ENCODE measurements around the gene HYDIN.

HYDIN gene

DNA sequence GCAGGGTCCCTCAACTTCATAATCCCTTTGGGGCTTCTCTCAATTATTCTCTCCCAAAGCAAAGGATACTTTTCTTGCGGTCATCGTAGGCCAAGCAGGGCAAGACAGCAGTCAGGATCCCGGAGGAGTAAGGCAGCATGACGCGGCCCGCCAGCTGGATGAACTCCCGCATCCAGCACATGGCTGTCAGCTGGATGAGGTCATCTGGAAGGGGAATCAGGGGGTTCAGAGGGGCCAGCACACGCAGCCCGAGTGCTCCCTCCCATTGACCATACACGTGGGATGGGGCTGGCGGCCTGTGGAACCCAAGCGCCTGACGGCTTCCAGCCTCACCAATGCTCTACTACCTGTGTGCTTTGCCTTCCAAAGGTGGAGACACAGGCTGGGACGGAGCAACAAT lies 448.7 kb downstream of the HYDIN start:
- no peak for DNase-seq

DNA sequence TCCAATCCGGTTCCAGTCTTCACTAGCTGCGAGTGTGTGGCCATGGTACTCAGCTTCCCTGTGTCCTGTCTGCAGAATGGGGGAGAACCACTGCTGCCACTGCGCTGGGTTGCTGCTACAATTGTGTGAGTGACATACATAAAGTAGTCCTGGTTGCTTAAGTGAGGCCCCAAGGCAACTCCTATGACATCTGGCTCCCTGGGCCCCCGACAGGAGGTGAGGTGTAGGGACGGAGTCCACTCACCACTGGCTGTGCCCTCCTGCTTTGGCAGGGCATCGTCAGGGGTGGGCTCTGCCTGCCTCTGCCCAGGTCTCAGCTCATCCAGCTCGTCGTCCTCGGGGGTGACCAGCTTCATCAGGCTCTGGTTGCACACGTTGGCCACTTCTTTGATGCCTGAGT lies 450.0 kb downstream of the HYDIN start:
- no peak for DNase-seq

DNA sequence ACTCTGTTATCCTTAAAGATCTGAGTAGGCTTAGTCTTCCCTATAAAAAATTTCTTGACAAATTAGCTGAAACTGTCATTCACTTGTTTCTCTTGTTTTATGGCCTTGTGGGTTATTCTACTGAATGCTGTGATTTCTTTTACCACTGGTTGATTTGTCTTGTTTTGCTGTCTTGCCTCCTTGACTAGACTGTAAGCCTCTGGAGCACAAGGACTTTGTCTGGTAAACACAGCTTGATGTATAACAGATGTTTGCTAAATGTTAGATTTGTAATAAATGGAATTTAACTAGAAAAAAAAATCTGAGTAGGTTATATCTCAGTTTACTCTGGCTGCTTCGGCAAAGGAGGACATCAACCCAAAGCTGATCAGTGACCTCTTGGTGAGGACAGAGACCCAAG lies 451.2 kb downstream of the HYDIN start:
- DNase-seq, result no peak

DNA sequence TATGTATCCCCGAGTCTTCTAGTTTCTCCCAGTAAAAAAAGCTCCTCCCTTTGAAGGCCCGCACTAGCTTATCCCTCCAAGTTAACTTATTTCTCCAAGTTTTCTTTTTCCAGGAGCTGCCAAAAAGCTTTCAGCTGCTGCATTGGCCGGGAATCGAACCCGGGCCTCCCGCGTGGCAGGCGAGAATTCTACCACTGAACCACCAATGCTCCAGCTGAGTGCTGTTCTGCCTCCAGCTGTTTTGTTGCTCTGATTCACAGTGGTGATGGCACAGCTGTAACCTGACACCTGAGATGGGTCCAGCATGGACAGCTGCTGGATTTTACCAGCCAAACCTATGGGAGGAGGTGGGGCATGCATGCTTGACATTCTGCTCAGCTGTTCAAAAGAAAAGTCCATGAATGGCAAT lies 451.6 kb downstream of the HYDIN start:
- DNase-seq, result no peak

DNA sequence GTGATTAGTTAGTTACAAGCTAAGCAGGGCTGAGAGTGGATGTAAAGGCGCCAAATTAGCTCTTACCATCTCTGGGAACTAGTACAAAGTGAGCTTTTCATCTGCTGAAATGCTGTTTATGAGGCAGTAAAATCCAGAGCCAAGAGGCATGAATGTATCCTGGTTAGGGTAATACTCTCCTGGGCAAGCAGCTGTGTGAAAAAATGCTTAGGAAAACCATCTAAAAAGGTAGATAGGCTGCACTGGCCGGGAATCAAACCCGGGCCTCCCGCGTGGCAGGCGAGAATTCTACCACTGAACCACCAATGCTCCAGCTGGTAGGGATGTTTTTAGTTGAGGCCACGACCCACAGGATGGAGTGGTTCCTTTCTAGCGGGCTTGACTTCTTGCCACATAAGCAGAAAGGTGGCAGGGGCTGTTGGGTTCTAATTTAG lies 452.5 kb downstream of the HYDIN start:
- no peak for DNase-seq

DNA sequence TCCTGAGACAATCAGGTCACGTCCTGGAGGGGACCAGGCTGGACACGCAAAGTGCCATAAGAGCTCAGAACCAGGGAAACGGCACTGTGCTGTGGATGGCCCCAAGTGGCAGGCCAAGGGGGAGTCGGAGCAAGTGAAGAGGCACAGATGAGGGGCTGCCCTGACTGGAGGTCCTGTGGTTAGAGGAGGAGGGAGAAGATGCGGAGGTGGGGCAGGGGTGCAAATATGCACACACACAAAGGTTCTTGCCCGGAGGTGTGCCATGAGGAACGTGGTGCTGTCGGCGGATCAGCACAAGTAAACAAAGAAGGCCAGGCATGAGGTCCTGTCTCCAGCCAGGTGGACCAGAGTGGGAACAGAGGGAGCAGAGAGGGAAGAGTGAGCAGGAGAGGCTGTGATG lies 453.0 kb downstream of the HYDIN start:
- DNase-seq, result no peak

DNA sequence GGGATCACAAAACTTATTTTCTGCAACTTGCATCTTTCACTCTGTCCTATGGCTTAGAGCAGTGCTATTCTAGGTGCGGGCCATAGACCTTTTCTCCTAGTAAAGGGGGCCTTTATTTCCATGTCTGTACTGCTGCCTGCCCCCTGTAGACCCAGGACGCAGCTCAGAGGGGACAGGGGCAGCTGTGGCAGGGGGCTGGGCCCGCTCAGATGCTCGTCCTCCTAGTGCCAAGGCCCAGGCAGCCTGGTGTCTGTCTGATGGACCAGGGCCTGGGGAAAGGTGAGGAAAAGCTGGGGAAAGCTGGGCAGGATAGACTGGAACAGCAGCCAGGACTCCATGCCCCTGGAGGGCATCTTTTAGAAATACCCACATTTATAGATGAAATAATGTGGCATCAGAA lies 455.1 kb downstream of the HYDIN start:
- DNase-seq, result no peak

DNA sequence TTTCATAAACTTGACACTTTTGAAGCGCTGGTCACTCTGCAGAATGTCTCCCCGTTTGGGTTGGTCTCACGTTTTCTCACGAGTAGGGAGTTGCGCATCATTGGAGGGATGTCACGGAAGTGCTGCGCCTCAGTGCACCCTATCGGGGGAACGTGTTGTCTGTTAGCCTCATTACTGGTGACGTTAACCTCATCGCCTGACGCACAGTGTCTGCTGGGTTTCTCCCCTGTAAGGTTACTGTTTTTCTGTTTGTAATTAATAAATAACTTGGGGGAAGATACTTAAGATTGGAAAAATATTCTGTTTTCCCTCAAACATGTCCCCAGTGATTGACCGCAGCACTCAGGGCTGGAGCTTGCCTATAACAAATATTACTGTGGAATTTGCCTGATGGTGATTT lies 456.3 kb downstream of the HYDIN start:
- no peak for DNase-seq

DNA sequence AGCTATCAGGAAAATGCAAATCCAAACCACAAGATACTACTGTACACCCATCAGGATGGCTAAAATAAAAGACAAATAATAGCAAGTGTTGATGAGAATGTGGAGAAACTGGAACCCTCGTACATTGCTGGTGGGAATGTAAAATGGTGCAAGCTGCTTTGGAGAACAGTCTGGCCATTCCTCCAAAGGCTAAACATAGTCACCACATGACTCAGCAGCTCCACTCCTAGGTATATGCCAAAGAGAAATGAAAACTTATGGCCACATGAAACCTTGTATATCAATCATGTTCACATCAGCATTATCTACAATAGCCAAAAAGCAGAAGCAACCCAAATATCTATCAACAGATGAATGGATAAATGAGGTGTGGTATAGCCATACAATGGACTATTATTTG lies 458.0 kb downstream of the HYDIN start:
- no peak for DNase-seq

DNA sequence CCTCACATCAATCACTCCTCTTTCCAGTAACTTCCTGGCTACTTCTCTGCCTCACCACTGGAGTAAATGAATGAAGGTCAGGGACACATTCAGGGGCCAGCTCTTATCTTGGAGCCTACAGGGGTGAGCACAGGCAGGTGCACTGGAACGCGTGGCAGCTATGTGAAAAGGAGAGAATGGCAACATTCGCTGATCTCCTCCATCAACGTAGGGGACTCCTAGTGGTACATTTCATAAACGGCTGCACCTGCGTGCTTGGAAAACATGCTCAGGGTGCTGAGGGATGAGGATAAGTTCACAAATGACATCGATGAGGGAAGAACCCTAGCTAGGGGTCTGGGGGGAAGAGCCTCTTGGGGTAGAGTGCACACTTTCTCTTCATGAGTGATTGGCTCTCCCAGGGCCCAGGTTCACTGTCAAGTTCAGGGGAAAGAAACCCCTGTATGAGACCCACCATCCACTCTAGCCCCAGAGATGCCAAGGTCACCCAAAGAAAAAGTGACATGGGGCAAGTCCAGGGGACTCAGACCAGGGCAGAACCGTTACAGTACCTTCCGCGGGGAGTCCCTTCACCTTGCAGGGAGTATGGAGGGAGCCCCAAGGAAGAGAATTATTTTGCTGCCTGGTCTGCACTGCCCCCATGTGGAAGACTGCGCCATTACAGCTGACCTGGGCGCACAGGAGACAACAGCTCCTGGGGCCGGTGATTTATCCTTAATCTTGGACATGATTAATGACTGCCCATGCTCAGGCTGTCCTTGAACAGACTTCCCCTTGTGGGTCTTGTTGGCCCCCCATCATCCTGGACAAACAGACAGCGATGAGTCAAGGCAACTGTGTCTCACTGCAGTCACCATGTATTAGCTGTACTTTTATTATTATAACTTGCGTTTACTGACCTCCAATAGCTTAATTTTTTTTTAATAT lies 459.6 kb downstream of the HYDIN start:
- peak in 3 of 4 experiments; percentile 15 to 43 (median 33) for DNase-seq

DNA sequence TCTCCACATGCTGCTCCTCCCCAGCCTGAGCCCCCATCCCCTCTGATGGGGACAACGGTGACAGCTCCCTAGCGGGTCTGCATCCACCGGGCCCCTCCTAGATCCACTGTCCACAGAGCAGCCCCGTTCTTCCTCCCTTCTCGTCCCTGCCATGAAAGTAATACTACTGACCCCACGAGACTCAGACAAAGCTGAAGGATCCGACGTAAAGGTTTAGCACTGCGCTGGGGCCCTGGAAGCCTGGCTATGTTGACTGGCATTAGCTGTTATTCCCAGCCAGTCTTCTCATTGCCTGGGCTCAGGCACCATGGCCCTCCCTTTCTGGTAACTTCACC lies 460.3 kb downstream of the HYDIN start:
- DNase-seq, result no peak

DNA sequence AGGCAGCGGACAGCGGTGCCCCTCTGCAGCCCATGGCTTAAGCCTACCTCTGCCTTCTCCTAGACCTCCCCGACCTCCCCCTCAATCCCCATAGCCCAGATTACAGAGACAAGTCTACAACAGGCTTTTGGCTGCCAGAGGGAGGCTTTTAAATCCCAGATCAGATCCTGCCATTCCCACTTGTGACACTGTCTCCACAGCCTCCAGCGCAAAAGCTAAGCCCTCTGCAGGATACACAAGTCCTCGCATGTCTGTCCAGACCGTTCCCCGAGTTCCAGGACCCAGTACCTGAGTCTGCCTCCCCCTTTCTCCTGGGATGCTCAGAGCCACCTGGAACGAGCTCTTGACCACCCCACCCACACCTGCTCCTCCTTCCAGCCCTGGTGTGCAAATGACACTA lies 460.8 kb downstream of the HYDIN start:
- no peak for DNase-seq

DNA sequence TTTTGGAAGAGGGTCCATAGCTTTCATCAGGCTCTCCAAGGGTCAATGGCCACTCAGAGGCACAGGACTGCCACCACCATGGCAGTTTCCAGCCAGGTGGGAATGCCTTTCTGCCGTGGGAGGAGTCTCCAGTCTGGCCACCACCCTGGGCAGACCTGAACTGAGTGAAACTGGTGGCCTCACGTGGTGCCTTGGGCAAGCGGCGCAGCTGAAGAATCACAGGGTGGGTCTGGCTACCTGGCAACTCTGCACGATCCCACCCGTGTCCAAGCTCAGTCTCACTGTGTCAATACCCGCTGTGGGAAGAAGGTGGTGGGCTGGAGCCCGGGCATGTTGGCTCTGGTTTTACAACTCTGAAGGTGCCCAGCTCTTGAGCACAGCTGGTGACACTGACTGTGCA lies 461.4 kb downstream of the HYDIN start:
- no peak for DNase-seq

DNA sequence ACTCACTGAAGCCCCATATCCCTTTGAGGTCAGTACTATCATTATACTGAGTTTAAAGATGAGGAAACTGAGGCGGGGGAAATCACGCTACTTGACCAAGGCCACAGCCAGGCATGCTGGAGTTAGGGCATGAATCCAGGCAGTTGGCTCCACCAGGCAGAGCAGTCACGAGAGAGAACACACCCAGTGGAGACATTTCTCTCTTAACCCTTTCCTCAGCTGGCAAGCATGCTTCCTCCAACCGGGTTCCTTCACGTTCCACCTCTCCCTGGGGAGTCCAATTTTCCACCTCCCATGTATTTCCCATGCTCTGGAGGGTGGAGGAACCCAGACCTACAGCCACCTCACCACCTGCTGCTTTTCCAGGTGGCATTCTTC lies 462.3 kb downstream of the HYDIN start:
- DNase-seq, result no peak

DNA sequence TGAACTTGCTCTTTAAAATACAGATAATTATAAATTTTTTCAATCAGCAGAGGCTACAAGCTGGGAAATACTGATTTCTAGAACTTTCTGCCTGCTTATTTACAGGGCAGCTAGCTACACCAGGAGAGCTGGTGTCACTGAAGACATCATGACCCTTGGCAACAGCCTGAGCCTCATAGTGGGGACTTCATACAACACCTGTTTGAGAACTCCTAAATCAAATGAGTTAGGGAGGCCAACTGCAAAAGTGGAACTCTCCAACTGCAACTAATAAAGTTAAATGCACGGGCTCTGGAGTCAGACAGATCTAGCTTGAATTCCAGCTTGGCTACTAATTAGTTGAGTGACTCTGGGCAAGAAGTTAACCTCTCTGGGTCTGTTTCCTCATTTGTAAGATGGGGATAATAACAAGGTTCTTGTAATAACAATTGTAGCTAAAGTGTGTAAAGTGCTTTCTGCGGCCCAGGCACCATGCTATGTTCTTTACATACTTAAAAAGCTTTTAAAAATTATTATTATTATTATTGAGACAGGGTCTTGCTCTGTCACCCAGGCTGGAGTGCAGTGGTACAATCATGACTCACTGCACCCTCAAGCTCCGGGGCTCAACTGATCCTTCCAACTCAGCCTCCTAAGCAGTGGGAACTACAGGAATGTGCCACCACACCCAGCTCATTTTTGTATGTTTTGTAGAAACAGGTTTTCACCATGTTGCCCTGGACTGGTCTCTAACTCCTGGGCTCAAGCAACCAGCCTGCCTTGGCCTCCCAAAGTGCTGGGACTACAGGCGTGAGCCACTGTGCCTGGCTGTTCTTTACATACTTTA lies 462.9 kb downstream of the HYDIN start:
- DNase-seq, result no peak

DNA sequence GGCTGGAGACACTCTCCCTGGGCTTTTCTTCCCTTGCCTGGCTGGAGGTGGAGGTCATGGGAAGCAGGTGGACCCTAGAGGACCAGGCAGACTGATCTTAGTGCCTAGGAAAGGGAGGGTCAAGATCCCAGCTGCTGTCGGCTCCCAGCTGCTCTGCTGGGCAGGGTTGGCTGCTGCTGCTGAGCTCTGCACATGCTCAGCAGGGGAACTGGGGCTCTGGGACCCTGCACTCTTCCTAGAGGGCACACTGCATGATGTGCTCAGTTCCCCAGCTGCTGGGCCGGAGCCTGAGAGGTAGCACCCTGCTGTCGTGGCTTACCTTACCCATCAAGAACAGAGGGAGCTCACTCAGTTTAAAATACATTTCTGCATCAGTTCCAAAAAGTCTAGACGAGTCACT lies 463.9 kb downstream of the HYDIN start:
- DNase-seq, result no peak

DNA sequence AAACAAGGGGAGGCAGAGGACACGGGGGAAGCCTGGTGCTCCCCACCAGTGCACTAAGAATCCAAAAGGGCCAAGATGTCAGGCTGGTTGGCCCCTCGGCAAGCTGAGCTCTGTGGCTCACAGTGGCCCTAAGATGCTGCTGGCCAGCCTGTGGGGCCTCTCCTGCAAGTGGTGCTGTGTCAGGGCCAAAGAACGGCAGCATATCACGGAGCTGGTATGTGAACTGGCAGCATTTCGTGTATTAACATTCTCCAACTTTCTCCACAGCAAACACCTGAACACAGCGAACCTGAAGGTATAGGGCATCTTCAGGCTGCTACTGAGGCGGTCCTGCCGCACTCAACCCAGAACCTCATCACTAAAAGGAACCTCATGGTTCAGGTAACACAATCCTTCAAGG lies 464.3 kb downstream of the HYDIN start:
- no peak for DNase-seq

DNA sequence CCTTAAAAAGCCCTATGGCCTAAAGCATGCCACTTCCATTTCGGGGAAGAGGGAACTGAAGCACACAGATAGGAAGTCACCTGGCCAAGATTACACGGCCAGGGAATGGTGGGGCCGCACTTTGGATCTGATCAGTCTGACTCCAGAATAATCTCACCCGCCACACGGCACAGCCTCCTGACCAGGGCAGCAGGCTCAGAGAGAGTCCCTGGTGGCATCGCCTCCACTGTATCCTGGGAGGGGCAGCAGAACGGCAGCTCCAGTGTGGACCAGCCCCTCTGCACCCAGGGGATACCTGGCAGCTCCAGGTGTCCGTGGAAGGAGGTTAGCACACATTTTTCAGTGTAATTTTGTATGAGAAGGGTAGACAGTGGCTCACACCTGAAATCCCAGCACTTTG lies 465.0 kb downstream of the HYDIN start:
- DNase-seq, result no peak

DNA sequence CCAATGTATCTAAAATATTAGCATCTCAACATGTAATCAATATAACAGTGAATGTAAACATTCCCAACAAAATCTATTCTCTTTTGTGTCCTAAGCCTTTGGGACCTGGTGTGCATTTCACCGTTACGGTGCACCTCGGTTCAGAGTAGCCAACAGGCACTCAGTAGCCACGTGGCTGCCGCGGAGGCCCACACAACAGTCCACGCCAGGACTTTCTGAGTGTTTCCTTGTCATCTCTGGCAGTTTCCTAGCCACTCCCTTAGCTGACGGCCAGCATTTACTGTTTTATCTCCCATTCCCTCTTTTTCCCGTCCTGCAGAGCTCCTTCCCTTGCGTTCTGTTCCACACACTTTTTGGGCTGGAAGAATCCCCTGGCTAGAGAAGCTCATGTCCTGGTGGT lies 465.9 kb downstream of the HYDIN start:
- DNase-seq, result no peak

DNA sequence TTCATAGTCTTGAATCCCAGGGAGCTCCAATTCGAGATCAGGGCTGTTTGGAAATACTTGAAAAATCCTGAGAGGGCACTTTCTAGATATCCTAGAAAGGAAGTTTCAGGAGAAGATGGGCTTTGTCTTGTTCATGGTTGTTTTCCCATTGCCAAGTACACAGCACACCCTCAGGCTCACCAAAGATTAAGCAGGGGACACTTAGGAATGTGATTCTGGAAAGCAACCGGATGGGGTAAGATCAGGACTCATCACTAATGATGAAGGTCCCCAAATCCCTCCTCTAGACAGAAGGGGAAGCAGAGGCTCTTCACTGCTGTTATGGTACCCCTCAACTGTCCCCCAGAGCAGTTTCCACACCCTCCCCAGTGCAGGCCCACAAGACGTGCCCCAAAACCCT lies 470.3 kb downstream of the HYDIN start:
- DNase-seq, result no peak

DNA sequence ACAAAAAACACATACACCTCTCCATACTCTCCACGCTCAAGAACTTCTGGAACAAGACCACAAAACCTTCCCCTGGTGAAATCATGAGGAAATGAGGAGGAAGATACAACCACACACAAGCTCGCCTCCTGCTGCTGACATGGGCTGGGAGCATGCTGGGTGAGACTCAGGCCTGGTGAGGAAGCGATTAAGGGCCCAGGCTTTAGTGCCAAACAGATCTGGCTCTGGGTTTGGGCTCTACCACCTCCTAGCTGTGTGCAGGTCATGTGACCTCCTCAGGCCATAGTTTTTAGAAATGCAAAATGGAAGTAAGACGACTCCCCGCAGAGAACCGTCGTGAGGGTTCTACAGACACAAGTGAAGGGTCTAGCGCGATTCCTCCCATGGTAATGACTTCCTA lies 470.9 kb downstream of the HYDIN start:
- no peak for DNase-seq

DNA sequence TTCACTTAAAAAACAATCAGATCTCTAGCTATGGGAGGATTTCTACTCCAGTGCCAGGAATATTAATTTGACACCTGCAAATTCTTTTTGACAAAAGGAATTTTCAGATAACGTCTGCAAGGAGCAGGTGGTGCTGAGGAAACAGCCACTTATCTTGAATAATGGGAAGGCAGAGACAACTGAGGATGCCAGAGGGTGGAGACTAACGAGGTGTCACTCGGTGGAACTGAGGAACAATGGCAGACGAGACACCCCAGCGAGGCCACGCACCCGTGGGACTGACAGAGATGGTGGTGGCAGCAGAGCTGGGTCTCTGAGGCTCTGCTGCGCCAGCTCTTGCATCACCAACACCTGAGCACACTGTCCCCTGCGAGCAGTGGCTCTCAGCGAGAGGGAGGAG lies 471.7 kb downstream of the HYDIN start:
- DNase-seq, result no peak

All from activated naive CD4-positive, alpha-beta T cell (primary cell).